ENCODE results near the gene ELFN2. TPM values are rescaled to one million over a fixed set of nuclear protein-coding genes. Genes with fewer than 3 reads are reported as not detected.

The ELFN2 gene
- total and polyA plus RNA-seq, 12 donors, result 0.04 to 3.3 (median 0.32) TPM; not detected in 2

- no peak for DNase-seq
- H3K4me1 ChIP-seq (replicated peaks in 1 of 2), result no peaks in the 10 kb centered on the region
- H3K27me3 ChIP-seq, result peaks cover 31% of the 10 kb centered on the region
- intact Hi-C loops (cut with DNase I), result no loop called here
- H3K27ac ChIP-seq, result no peak overlapping the region
- H3K9me3 ChIP-seq (replicated peaks in 1 of 3), result no peaks in the 10 kb centered on the region
- TF ChIP-seq POLR2A (IDR thresholded peaks at IDR 0.05), result no peak
- no peak for TF ChIP-seq CTCF (IDR thresholded peaks at IDR 0.05)
- no peak overlapping the region for H3K4me3 ChIP-seq
- H3K36me3 ChIP-seq (replicated peaks in 1 of 2), result no peaks in the 10 kb centered on the region
- 89 to 93% (median 90%) methylated on average over 2 to 3 of the region's 3 CpGs for WGBS, 4 donors
Measured at GRCh38 chr22:37432708-37433054, 5.4 kb upstream of the ELFN2 start.

DNA sequence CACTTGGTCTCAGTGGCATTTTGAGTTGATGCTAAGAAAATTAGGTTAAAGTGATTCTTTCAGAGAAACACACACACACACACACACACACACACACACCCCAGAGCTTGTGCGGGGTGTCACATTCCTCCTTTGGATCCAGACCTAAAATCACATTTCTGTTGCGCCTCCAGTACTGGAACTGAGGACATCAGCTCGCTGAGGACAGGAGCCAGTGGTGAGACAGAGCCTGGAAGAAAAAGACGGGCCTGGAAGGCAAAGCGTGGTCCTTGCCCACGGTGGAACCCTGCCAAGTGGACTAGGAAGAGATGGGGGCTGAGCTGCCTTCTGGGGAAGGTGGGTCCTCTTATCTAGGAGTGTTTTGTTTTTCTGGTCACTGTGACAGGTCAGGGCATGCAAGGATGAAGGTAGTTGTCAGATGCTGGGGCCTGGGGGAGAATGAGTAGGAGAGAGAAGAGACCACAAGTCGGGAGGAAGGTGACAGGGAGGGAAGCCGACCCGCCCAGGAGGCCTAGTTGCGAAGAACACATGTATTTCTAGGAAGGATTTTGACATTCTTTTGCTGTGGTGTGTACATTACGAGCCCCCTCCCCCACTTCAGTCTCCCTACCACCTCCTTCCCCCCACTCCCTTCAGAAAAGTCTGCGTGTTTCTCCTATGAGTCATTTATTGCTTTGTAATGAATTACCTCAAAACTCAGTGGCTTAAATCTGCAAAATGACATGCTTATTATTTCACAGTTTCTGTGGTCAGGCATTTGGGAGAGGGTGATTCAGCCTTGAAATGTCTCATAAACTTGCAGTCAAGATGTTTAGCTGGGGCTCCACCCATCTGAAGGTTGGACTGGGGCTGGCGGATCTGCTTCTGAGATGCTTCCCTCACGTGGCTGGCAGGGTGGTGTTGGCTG is 4.8 kb upstream of the ELFN2 start:
- no peak for DNase-seq
- intact Hi-C loops (cut with DNase I), result no loop called here
- Histone ChIP-seq H3K27ac (no peak overlapping the region), H3K36me3 (replicated peaks in 1 of 2) (no peaks in the 10 kb centered on the region), H3K9me3 (replicated peaks in 1 of 3) (no peaks in the 10 kb centered on the region), H3K4me1 (replicated peaks in 1 of 2) (no peaks in the 10 kb centered on the region), H3K27me3 (peaks cover 37% of the 10 kb centered on the region), H3K4me3 (no peak overlapping the region)
- WGBS, 4 donors, result 72 to 80% (median 77%) methylated on average over 14 of the region's 14 CpGs
- TF ChIP-seq CTCF (IDR thresholded peaks at IDR 0.05) (no peak), POLR2A (IDR thresholded peaks at IDR 0.05) (no peak)

- Histone ChIP-seq H3K4me1 (replicated peaks in 1 of 2) (no peaks in the 10 kb centered on the region), H3K27me3 (peaks cover 39% of the 10 kb centered on the region), H3K9me3 (replicated peaks in 1 of 3) (no peaks in the 10 kb centered on the region), H3K36me3 (replicated peaks in 1 of 2) (no peaks in the 10 kb centered on the region), H3K27ac (no peak overlapping the region), H3K4me3 (no peak overlapping the region)
- TF ChIP-seq POLR2A (IDR thresholded peaks at IDR 0.05) (no peak), CTCF (IDR thresholded peaks at IDR 0.05) (no peak)
- no peak for DNase-seq
- intact Hi-C loops (cut with DNase I), result no loop called here
- 44 to 66% (median 61%) methylated on average over 9 of the region's 9 CpGs for WGBS, 4 donors
Measured at GRCh38 chr22:37431366-37431765, 4.1 kb upstream of the ELFN2 start.

DNA sequence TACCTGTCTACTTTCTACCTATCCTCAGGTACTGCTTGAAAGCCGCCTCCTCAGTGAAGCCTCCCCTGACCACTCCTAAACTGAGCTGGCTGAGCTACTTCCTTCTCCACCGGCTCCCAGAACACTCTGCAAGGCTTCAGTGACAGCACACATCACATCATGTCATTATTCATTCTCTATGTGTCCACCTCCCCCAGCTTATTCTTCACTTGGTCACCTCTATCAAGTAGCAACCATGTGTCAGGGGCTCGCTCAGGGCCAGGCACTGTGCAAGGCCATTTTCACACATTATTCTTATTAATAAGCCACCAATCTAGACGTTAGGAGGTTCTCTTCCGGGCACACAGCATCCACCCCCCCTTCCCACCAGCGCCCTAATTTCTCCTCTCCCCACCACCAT is 3.7 kb upstream of the ELFN2 start:
- Histone ChIP-seq H3K9me3 (replicated peaks in 1 of 3) (no peaks in the 10 kb centered on the region), H3K4me1 (replicated peaks in 1 of 2) (no peaks in the 10 kb centered on the region), H3K27me3 (peaks cover 39% of the 10 kb centered on the region), H3K4me3 (no peak overlapping the region), H3K27ac (no peak overlapping the region), H3K36me3 (replicated peaks in 1 of 2) (no peaks in the 10 kb centered on the region)
- WGBS, 4 donors, result 64 to 70% (median 65%) methylated on average over 6 of the region's 6 CpGs
- TF ChIP-seq POLR2A (IDR thresholded peaks at IDR 0.05) (no peak), CTCF (IDR thresholded peaks at IDR 0.05) (no peak)
- no peak for DNase-seq
- intact Hi-C loops (cut with DNase I), result no loop called here
